Nephron (organoid): ENCODE results near the gene ADGRB3.

Experiments used
- H3K27ac Mint-ChIP-seq, 3 experiments: 2 replicates each; pipeline ENCODE4 v1.8.0; 2020; ENCODE audit warnings: mixed read lengths in 3 of 3, mild to moderate bottlenecking in 2 of 3, moderate library complexity in 1 of 3
- H3K27me3 Mint-ChIP-seq: 2 replicates; pipeline ENCODE4 v1.8.0; 2021; ENCODE audit warnings: low read depth, mild to moderate bottlenecking, moderate library complexity, mixed read lengths
- H3K36me3 Mint-ChIP-seq: 2 replicates; pipeline ENCODE4 v1.8.0; 2020; ENCODE audit warnings: low read depth, mixed read lengths
- H3K4me1 Mint-ChIP-seq: 2 replicates; pipeline ENCODE4 v1.8.0; 2020; ENCODE audit warnings: mixed read lengths
- H3K4me3 Mint-ChIP-seq, 3 experiments: 2 replicates each; pipeline ENCODE4 v1.8.0; 2020; ENCODE audit warnings: mild to moderate bottlenecking in 3 of 3, mixed read lengths in 3 of 3, moderate library complexity in 2 of 3
- H3K9me3 Mint-ChIP-seq: 2 replicates; pipeline ENCODE4 v1.8.0; 2020; ENCODE audit warnings: mixed read lengths
- CTCF ChIP-seq, 3 experiments: fragments of 200-600 bp; sonication (generic); IDR thresholded peaks; one replicate each; pipeline ENCODE4 v1.5.0; 2021; ENCODE audit warnings: antibody characterized with exemption in 3 of 3; ENCODE audit not compliant: unreplicated experiment in 3 of 3

ADGRB3 gene

GRCh38 chr6:69019832-69020231 is 384.8 kb downstream of the ADGRB3 start:
- Mint-ChIP-seq H3K36me3 (no peaks in the 10 kb centered on the region), H3K4me3 (no peak overlapping the region), H3K4me1 (no peaks in the 10 kb centered on the region), H3K27me3 (no peaks in the 10 kb centered on the region), H3K27ac (no peak overlapping the region), H3K9me3 (no peaks in the 10 kb centered on the region)
- no peak for TF ChIP-seq CTCF (IDR thresholded peaks at IDR 0.05; ENCODE audit: unreplicated experiment in 3 of 3)

- Mint-ChIP-seq H3K27ac (no peak overlapping the region), H3K9me3 (no peaks in the 10 kb centered on the region), H3K4me3 (no peak overlapping the region), H3K4me1 (no peaks in the 10 kb centered on the region), H3K36me3 (no peaks in the 10 kb centered on the region), H3K27me3 (no peaks in the 10 kb centered on the region)
- no peak for TF ChIP-seq CTCF (IDR thresholded peaks at IDR 0.05; ENCODE audit: unreplicated experiment in 3 of 3)
Measured at GRCh38 chr6:69022993-69023392, 387.9 kb downstream of the ADGRB3 start.

- Mint-ChIP-seq H3K27me3 (no peaks in the 10 kb centered on the region), H3K9me3 (no peaks in the 10 kb centered on the region), H3K36me3 (no peaks in the 10 kb centered on the region), H3K27ac (no peak overlapping the region), H3K4me3 (no peak overlapping the region), H3K4me1 (no peaks in the 10 kb centered on the region)
- no peak for TF ChIP-seq CTCF (IDR thresholded peaks at IDR 0.05; ENCODE audit: unreplicated experiment in 3 of 3)
Measured at GRCh38 chr6:69026243-69026642, 391.2 kb downstream of the ADGRB3 start.

GRCh38 chr6:69026715-69027114 is 391.6 kb downstream of the ADGRB3 start:
- Mint-ChIP-seq H3K9me3 (no peaks in the 10 kb centered on the region), H3K36me3 (no peaks in the 10 kb centered on the region), H3K27me3 (no peaks in the 10 kb centered on the region), H3K4me1 (no peaks in the 10 kb centered on the region), H3K4me3 (no peak overlapping the region), H3K27ac (no peak overlapping the region)
- no peak for TF ChIP-seq CTCF (IDR thresholded peaks at IDR 0.05; ENCODE audit: unreplicated experiment in 3 of 3)

- Mint-ChIP-seq H3K4me1 (no peaks in the 10 kb centered on the region), H3K27me3 (no peaks in the 10 kb centered on the region), H3K9me3 (peaks cover 2% of the 10 kb centered on the region), H3K36me3 (no peaks in the 10 kb centered on the region), H3K4me3 (no peak overlapping the region), H3K27ac (no peak overlapping the region)
- TF ChIP-seq CTCF (IDR thresholded peaks at IDR 0.05; ENCODE audit: unreplicated experiment in 3 of 3), result no peak
Measured at GRCh38 chr6:69027861-69028260, 392.8 kb downstream of the ADGRB3 start.

- Mint-ChIP-seq H3K4me1 (no peaks in the 10 kb centered on the region), H3K27me3 (no peaks in the 10 kb centered on the region), H3K4me3 (no peak overlapping the region), H3K36me3 (no peaks in the 10 kb centered on the region), H3K27ac (no peak overlapping the region), H3K9me3 (no peaks in the 10 kb centered on the region)
- no peak for TF ChIP-seq CTCF (IDR thresholded peaks at IDR 0.05; ENCODE audit: unreplicated experiment in 3 of 3)
Measured at GRCh38 chr6:69038841-69039240, 403.8 kb downstream of the ADGRB3 start.
